Omental fat pad (tissue), 4 donors: ENCODE data around the gene AP1M2. TPM values are rescaled to one million over a fixed set of nuclear protein-coding genes. Genes with fewer than 3 reads are reported as not detected.
"Not testable (repeated sequence)": the region's sequence is repeated elsewhere in the genome, so short reads cannot be mapped to it uniquely, and the experiment has no call there.

Source experiments
- ATAC-seq: fragments of 150-250 bp; one replicate; pipeline ENCODE4 v1.9.1; 2016; ENCODE audit warnings: mild to moderate bottlenecking, moderate library complexity; ENCODE audit not compliant: low FRiP score
- DNase-seq: peaks from one replicate; pipeline ENCODE4 v3.0.0-alpha.2; 2019; ENCODE audit warnings: low spot score
- CTCF ChIP-seq, 3 donors: fragments of 450-650 bp; IDR thresholded peaks; one replicate each; pipeline ENCODE4 v1.5.1; 2016 to 2017; ENCODE audit warnings: antibody characterized with exemption in 3 of 3, mild to moderate bottlenecking in 3 of 3, moderate library complexity in 2 of 3
- total RNA-seq, 4 donors: library from RNA; depleted of rRNA; stranded (reverse); fragments of >200 nt; gene quantifications; one replicate each; pipeline ENCODE4 v1.1.0, GENCODE V29; 2016

AP1M2 gene
- total RNA-seq, 4 donors from 2014 or later: 1.8 to 8.2 (median 2.4) TPM; not detected in 1

- DNase-seq (no peak), ATAC-seq (no peak)
- no peak for TF ChIP-seq CTCF (IDR thresholded peaks at IDR 0.05)
These were observed 3.9 kb downstream of the AP1M2 start for GRCh38 chr19:10583036-10583776.

GRCh38 chr19:10582091-10582490 is 5.0 kb downstream of the AP1M2 start:
- DNase-seq (no peak), ATAC-seq (no peak)
- no peak for TF ChIP-seq CTCF (IDR thresholded peaks at IDR 0.05)

GRCh38 chr19:10580979-10581631 is 6.0 kb downstream of the AP1M2 start:
- TF ChIP-seq CTCF (IDR thresholded peaks at IDR 0.05): peak in 2 of 3 donors; percentile 99
- ATAC-seq: peak; percentile 65
- peak; percentile 94 for DNase-seq

GRCh38 chr19:10577951-10578350 is 9.2 kb downstream of the AP1M2 start:
- no peak for TF ChIP-seq CTCF (IDR thresholded peaks at IDR 0.05)

GRCh38 chr19:10575011-10575716 is 11.9 kb downstream of the AP1M2 start:
- ATAC-seq: no peak
- no peak for DNase-seq
- TF ChIP-seq CTCF (IDR thresholded peaks at IDR 0.05): no peak

More at GRCh38 chr19:10577951-10578350, 9.2 kb downstream of the AP1M2 start:
- DNase-seq (no peak), ATAC-seq (no peak)

GRCh38 chr19:10574462-10574861 is 12.7 kb downstream of the AP1M2 start:
- DNase-seq (no peak), ATAC-seq (no peak)
- no peak for TF ChIP-seq CTCF (IDR thresholded peaks at IDR 0.05)

GRCh38 chr19:10573793-10574192 is 13.3 kb downstream of the AP1M2 start:
- not testable (repeated sequence) for DNase-seq, ATAC-seq
